T-cell (primary cell): ENCODE data around the gene CHML. TPM values are rescaled to one million over a fixed set of nuclear protein-coding genes. Genes with fewer than 3 reads are reported as not detected.

ENCODE experiments used
- ATAC-seq, 4 experiments: fragments of 200-7000 bp in 3 of 4; fragments of 150-1000 bp in 1 of 4; cut with Tn5 transposase; replicated peaks in 1 of 4; 1 replicate in 3 of 4; 2 replicates in 1 of 4; pipeline ENCODE4 v1.10.0; 2021; ENCODE audit warnings: moderate library complexity in 3 of 4, mild to moderate bottlenecking in 2 of 4, moderate number of reproducible peaks in 1 of 4
- CTCF ChIA-PET, 2 donors: fragments of 300-600 bp; sonication (Branson Sonifier 250); formaldehyde crosslinking; loops; one replicate each; lab custom pipeline; 2022; ENCODE audit warnings: antibody characterized with exemption in 2 of 2; lab: Charles Lee
- POLR2A ChIA-PET, 2 donors: fragments of 300-600 bp; sonication (Branson Sonifier 250); formaldehyde crosslinking; loops; one replicate each; lab custom pipeline; 2022; ENCODE audit warnings: antibody characterized with exemption in 2 of 2; lab: Charles Lee
- DNase-seq, 35 experiments: peaks; one replicate each; pipeline versions ENCODE4 v3.0.0 to v3.0.0-alpha.2; 2013 to 2023
- H3K27ac ChIP-seq: one replicate; pipeline ENCODE4 v1.5.1; 2013; ENCODE audit warnings: low read length
- H3K27me3 ChIP-seq, 2 experiments: replicated peaks in 1 of 2; 1 replicate in 1 of 2; 2 replicates in 1 of 2; pipeline versions ENCODE4 v1.6.1 to v1.7.0; 2013; ENCODE audit warnings: low read length in 1 of 2, mixed read lengths in 1 of 2; ENCODE audit not compliant: control insufficient read depth in 2 of 2, insufficient read depth in 2 of 2; ENCODE audit errors: extremely low read depth in 1 of 2
- H3K36me3 ChIP-seq, 2 donors: 1 replicate in 1 of 2; 2 replicates in 1 of 2; pipeline versions ENCODE4 v1.6.1 to v1.7.0; 2013; ENCODE audit warnings: low read length in 1 of 2; ENCODE audit not compliant: control insufficient read depth in 2 of 2, insufficient read depth in 1 of 2; ENCODE audit errors: extremely low read depth in 1 of 2
- H3K4me1 ChIP-seq, 2 experiments: 1 replicate in 1 of 2; 2 replicates in 1 of 2; pipeline versions ENCODE4 v1.6.1 to v1.7.0; 2013; ENCODE audit warnings: low read length in 2 of 2, mixed read lengths in 1 of 2; ENCODE audit not compliant: insufficient read depth in 2 of 2, control insufficient read depth in 1 of 2; ENCODE audit errors: extremely low read depth in 1 of 2
- H3K4me3 ChIP-seq, 2 donors: 1 replicate in 1 of 2; 2 replicates in 1 of 2; pipeline versions ENCODE4 v1.5.1 to v1.7.0; 2013; ENCODE audit warnings: mild to moderate bottlenecking in 2 of 2, low read length in 1 of 2, moderate library complexity in 1 of 2; ENCODE audit not compliant: control insufficient read depth in 1 of 2; ENCODE audit errors: extremely low read depth in 1 of 2
- H3K9me3 ChIP-seq: 2 replicates; pipeline ENCODE4 v1.7.0; 2013
- H3K27ac Mint-ChIP-seq, 2 donors: one replicate each; pipeline ENCODE4 v1.8.0; 2020 to 2021; ENCODE audit warnings: mild to moderate bottlenecking in 2 of 2, mixed read lengths in 2 of 2
- H3K27me3 Mint-ChIP-seq, 2 donors: one replicate each; pipeline ENCODE4 v1.8.0; 2021 to 2022; ENCODE audit warnings: mixed read lengths in 2 of 2
- H3K36me3 Mint-ChIP-seq: one replicate; pipeline ENCODE4 v1.8.0; 2021; ENCODE audit warnings: mixed read lengths
- H3K4me1 Mint-ChIP-seq, 3 donors: one replicate each; pipeline ENCODE4 v1.8.0; 2020 to 2022; ENCODE audit warnings: mixed read lengths in 3 of 3, mild to moderate bottlenecking in 1 of 3
- H3K4me3 Mint-ChIP-seq, 3 donors: one replicate each; pipeline ENCODE4 v1.8.0; 2020 to 2022; ENCODE audit warnings: mild to moderate bottlenecking in 3 of 3, mixed read lengths in 3 of 3, moderate library complexity in 3 of 3
- H3K9me3 Mint-ChIP-seq, 3 donors: one replicate each; pipeline ENCODE4 v1.8.0; 2020 to 2022; ENCODE audit warnings: mixed read lengths in 3 of 3
- WGBS: methylation state at CpG from one replicate; pipeline ENCODE4 v1.1.5; 2013; ENCODE audit warnings: missing lambda C conversion rate; ENCODE audit not compliant: insufficient coverage; 5-methylcytosine and 5-hydroxymethylcytosine counted together
- total RNA-seq, 35 experiments: library from RNA in 6 of 35; stranded (reverse) in 6 of 35; fragments of 120-200 nt in 1 of 35; gene quantifications; one replicate each; pipeline versions ENCODE4 v1.2.1 to v1.2.4 and lab custom pipeline; 2013 to 2026

The CHML gene
- total RNA-seq, 5 donors from 2014 or later (not counting 1 experiment from before 2014, with no cell fraction given), result 6.5 to 15.8 (median 12.4) TPM

DNA sequence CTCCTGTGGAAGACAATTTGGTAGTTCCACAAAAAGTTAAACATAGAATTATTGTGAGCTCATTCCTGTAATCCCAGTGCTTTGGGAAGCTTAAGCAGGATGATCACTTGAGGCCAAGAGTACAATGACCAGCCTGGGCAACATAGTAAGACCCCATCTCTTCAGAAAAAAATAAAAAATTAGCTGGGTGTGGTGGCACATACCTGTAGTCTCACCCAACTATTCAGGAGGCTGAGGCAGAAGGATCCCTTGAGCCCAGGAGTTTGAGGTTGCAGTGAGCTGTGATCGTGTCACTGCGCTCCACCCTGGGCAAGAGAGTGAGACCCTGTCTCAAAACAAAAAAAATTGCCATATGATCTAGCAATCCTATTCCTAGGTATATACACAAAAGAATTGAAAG is 4.1 kb upstream of the CHML start:
- Mint-ChIP-seq H3K36me3 (no peaks in the 10 kb centered on the region), H3K4me1 (peaks cover 8 to 9% (median 9%) of the 10 kb centered on the region in 3 donors), H3K9me3 (peaks cover 4 to 12% (median 7%) of the 10 kb centered on the region in 3 donors), H3K27me3 (no peaks in the 10 kb centered on the region), H3K4me3 (no peak overlapping the region), H3K27ac (no peak overlapping the region)
- no CpG with 5 or more reads among the region's 2 CpGs for WGBS
- no peaks in the 10 kb centered on the region for H3K9me3 ChIP-seq
- no peak overlapping the region for H3K27ac ChIP-seq
- CTCF ChIA-PET, result interaction anchor here in 1 of 2 donors (1.3 to 1.5 kb wide), 2 partner anchors 34 kb away, joined by 3 to 5 read pairs; no protein-coding TSS in a partner anchor
- H3K4me3 ChIP-seq, result no peak overlapping the region
- ATAC-seq (no peak), DNase-seq (no peak)
- H3K4me1 ChIP-seq, result peaks cover 0 to 9% of the 10 kb centered on the region in 2 experiments
- no peaks in the 10 kb centered on the region for H3K27me3 ChIP-seq
- POLR2A ChIA-PET, result no interaction called here
- H3K36me3 ChIP-seq, result no peaks in the 10 kb centered on the region

DNA sequence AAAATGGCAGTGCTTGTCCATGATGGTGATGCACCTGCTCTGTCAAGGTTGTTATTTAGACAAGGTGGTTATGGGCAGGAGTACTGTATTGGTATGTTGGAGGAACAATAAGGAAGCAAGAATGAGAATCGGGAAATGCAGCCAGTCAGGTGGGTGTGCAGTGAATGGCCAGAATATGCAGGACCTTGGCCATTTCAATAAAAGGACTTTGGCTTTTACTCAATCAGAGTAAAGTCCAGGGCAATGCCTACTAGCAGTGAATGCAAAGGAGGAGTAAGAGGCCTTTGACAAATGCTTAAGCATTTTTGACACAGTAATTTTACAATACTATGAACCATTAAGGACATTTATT is 2.4 kb upstream of the CHML start:
- H3K9me3 ChIP-seq, result no peaks in the 10 kb centered on the region
- no peak overlapping the region for H3K27ac Mint-ChIP-seq
- CTCF ChIA-PET, result interaction anchor here in 1 of 2 donors (1.5 kb wide), 1 partner anchor 32 kb away, joined by 5 read pairs; no protein-coding TSS in a partner anchor
- no peaks in the 10 kb centered on the region for H3K36me3 ChIP-seq
- peaks cover 12% of the 10 kb centered on the region in 2 experiments for H3K4me1 ChIP-seq
- peaks cover 4 to 12% (median 7%) of the 10 kb centered on the region in 3 donors for H3K9me3 Mint-ChIP-seq
- no peak overlapping the region for H3K4me3 ChIP-seq
- peaks cover 23 to 25% (median 24%) of the 10 kb centered on the region in 3 donors for H3K4me1 Mint-ChIP-seq
- no peak overlapping the region for H3K4me3 Mint-ChIP-seq
- H3K27ac ChIP-seq, result no peak overlapping the region
- peaks cover under 1% of the 10 kb centered on the region for H3K36me3 Mint-ChIP-seq
- POLR2A ChIA-PET, result interaction anchor here in 1 of 2 donors (0.6 to 0.7 kb wide), 2 partner anchors 10 to 18 kb away, joined by 5 to 8 read pairs; partner anchors contain the start of gene WDR64
- 100% methylated on average over 1 of the region's 1 CpG for WGBS
- DNase-seq (no peak), ATAC-seq (no peak)
- H3K27me3 Mint-ChIP-seq, result no peaks in the 10 kb centered on the region
- no peaks in the 10 kb centered on the region for H3K27me3 ChIP-seq

- no peak overlapping the region for H3K4me3 ChIP-seq
- H3K27me3 ChIP-seq, result no peaks in the 10 kb centered on the region
- Mint-ChIP-seq H3K9me3 (peaks cover 4 to 12% (median 7%) of the 10 kb centered on the region in 3 donors), H3K27me3 (no peaks in the 10 kb centered on the region), H3K4me3 (no peak overlapping the region), H3K27ac (peak overlapping the region; percentile 11 to 87), H3K4me1 (peaks cover 29 to 31% (median 30%) of the 10 kb centered on the region in 3 donors), H3K36me3 (peaks cover 4% of the 10 kb centered on the region)
- ChIA-PET POLR2A (interaction anchor here in 1 of 2 donors (0.6 to 0.7 kb wide), 2 partner anchors 10 to 18 kb away, joined by 5 to 8 read pairs; partner anchors contain the start of gene WDR64), CTCF (interaction anchor here in 1 of 2 donors (1.2 to 1.6 kb wide), 2 partner anchors 15 to 32 kb away, joined by 3 to 7 read pairs; no protein-coding TSS in a partner anchor)
- no peak overlapping the region for H3K27ac ChIP-seq
- no peak for DNase-seq
- no peaks in the 10 kb centered on the region for H3K9me3 ChIP-seq
- H3K36me3 ChIP-seq, result no peaks in the 10 kb centered on the region
- ATAC-seq, result no peak
- peaks cover 12 to 16% of the 10 kb centered on the region in 2 experiments for H3K4me1 ChIP-seq
- WGBS, result 95% methylated on average over 10 of the region's 12 CpGs
These were observed 1.8 kb upstream of the CHML start for GRCh38 chr1:241641773-241642592.

DNA sequence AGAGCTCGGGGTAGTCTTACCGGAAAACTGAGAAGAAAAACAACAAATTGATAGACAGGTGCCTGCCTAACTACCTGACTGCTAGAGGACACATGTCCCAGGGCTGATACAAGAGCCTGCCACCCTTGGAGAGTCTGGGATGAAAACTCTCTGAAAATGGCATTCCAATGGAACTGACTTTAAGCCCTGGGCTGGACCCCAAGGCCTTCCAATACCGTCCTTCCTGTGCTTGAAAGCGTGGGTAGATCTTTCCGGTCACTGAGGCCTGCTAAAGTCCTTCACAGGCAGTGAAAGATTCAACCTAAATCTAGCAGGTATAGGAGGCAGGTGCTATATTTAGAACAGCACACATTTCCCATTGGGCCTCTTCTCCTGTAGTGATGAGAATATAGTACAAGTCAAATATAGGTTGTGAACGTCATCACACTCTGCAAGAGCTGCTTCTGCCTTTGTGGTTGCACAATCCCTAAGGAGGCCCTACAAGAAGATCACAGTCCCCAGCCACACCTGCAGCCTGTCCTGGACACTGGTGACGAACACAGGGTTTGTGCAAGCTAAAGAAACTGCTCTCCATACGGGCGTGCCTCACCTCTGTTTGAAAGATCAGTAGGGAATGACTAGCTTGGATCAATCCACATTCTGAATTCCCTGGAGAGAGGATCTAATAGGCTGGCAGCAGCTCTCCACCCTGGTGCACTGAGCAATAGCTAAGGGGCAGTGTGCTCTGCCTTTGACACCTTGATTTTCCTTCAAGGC is 876 bp upstream of the CHML start:
- Mint-ChIP-seq H3K9me3 (peaks cover 4 to 12% (median 7%) of the 10 kb centered on the region in 3 donors), H3K4me1 (peaks cover 35 to 39% (median 35%) of the 10 kb centered on the region in 3 donors), H3K27ac (peak overlapping the region; percentile 87 to 88), H3K27me3 (no peaks in the 10 kb centered on the region), H3K36me3 (peaks cover 4% of the 10 kb centered on the region), H3K4me3 (peak overlapping the region; percentile 77 to 88 (median 80))
- H3K36me3 ChIP-seq, result no peaks in the 10 kb centered on the region
- peak overlapping the region in 1 of 2 donors; percentile 39 for H3K4me3 ChIP-seq
- H3K27me3 ChIP-seq, result no peaks in the 10 kb centered on the region
- no peaks in the 10 kb centered on the region for H3K9me3 ChIP-seq
- CTCF ChIA-PET, result interaction anchor here (0.6 to 1.6 kb wide), 5 partner anchors 14 to 171 kb away, joined by 3 to 7 read pairs (median 3); no protein-coding TSS in a partner anchor
- WGBS, result 98% methylated on average over 5 of the region's 9 CpGs
- DNase-seq (peak in 2 of 35 experiments; percentile 7 to 14), ATAC-seq (no peak)
- peaks cover 12 to 16% of the 10 kb centered on the region in 2 experiments for H3K4me1 ChIP-seq
- H3K27ac ChIP-seq, result peak overlapping the region; percentile 55
- POLR2A ChIA-PET, result interaction anchor here (0.6 to 0.8 kb wide), 5 partner anchors 9 to 117 kb away, joined by 3 to 11 read pairs (median 5); no protein-coding TSS in a partner anchor

GRCh38 chr1:241639623-241640148 is 483 bp downstream of the CHML start:
- ATAC-seq (peak; percentile 7 to 50 (median 18)), DNase-seq (peak in 16 of 35 experiments; percentile 0 to 46 (median 12))
- under 1% methylated on average over 29 of the region's 42 CpGs for WGBS
- Histone ChIP-seq H3K36me3 (no peaks in the 10 kb centered on the region), H3K4me1 (peaks cover 12 to 19% of the 10 kb centered on the region in 2 experiments), H3K27ac (peak overlapping the region; percentile 56), H3K27me3 (no peaks in the 10 kb centered on the region), H3K4me3 (peak overlapping the region; percentile 80 to 91), H3K9me3 (no peaks in the 10 kb centered on the region)
- peak overlapping the region; percentile 8 to 62 for H3K27ac Mint-ChIP-seq
- H3K9me3 Mint-ChIP-seq, result peaks cover 4 to 12% (median 7%) of the 10 kb centered on the region in 3 donors
- peak overlapping the region; percentile 77 to 88 (median 83) for H3K4me3 Mint-ChIP-seq
- POLR2A ChIA-PET, result interaction anchor here (0.5 to 0.6 kb wide), 3 partner anchors 116 to 141 kb away, joined by 3 to 4 read pairs (median 3); partner anchors contain the start of gene FH (in 1 of the 2)
- H3K27me3 Mint-ChIP-seq, result no peaks in the 10 kb centered on the region
- CTCF ChIA-PET, result no interaction called here
- peaks cover 37 to 44% (median 39%) of the 10 kb centered on the region in 3 donors for H3K4me1 Mint-ChIP-seq
- H3K36me3 Mint-ChIP-seq, result peaks cover 14% of the 10 kb centered on the region
